ENCODE results near the gene CCNI2.

Gene CCNI2

GRCh38 chr5:132746954-132747615 lies at the start of gene CCNI2:
Gene CCNI2 (plus strand): TSS chr5:132747426. CDS start chr5:132747496, 70 bp downstream.
- TF ChIP-seq CTCF (IDR thresholded peaks at IDR 0.05; ENCODE audit: control insufficient read depth, insufficient read depth, low read depth, low read length, missing control alignments): peak; percentile 32
- no peak for DNase-seq (ENCODE audit: low read depth)
- peak within 1 kb of the TSS; percentile 38 for H3K4me3 ChIP-seq (ENCODE audit: control insufficient read depth, low read depth, low read length)

GRCh38 chr5:132704875-132705274 lies 42.4 kb upstream of the CCNI2 start:
- H3K4me3 ChIP-seq (ENCODE audit: control insufficient read depth, low read depth, low read length): no peak overlapping the region
- no peak for TF ChIP-seq CTCF (IDR thresholded peaks at IDR 0.05; ENCODE audit: control insufficient read depth, insufficient read depth, low read depth, low read length, missing control alignments)
- no peak for DNase-seq (ENCODE audit: low read depth)

- H3K4me3 ChIP-seq (ENCODE audit: control insufficient read depth, low read depth, low read length): no peak overlapping the region
- no peak for DNase-seq (ENCODE audit: low read depth)
- TF ChIP-seq CTCF (IDR thresholded peaks at IDR 0.05; ENCODE audit: control insufficient read depth, insufficient read depth, low read depth, low read length, missing control alignments): no peak
Measured at GRCh38 chr5:132708645-132709044, 38.6 kb upstream of the CCNI2 start.

GRCh38 chr5:132714456-132715307 lies 32.5 kb upstream of the CCNI2 start:
- peak; percentile 25 for TF ChIP-seq CTCF (IDR thresholded peaks at IDR 0.05; ENCODE audit: control insufficient read depth, insufficient read depth, low read depth, low read length, missing control alignments)
- no peak for DNase-seq (ENCODE audit: low read depth)
- H3K4me3 ChIP-seq (ENCODE audit: control insufficient read depth, low read depth, low read length): no peak overlapping the region

GRCh38 chr5:132718544-132719312 lies 28.5 kb upstream of the CCNI2 start:
- no peak overlapping the region for H3K4me3 ChIP-seq (ENCODE audit: control insufficient read depth, low read depth, low read length)
- TF ChIP-seq CTCF (IDR thresholded peaks at IDR 0.05; ENCODE audit: control insufficient read depth, insufficient read depth, low read depth, low read length, missing control alignments): no peak
- DNase-seq (ENCODE audit: low read depth): no peak

GRCh38 chr5:132725745-132726144 lies 21.5 kb upstream of the CCNI2 start:
- DNase-seq (ENCODE audit: low read depth): no peak
- no peak overlapping the region for H3K4me3 ChIP-seq (ENCODE audit: control insufficient read depth, low read depth, low read length)
- no peak for TF ChIP-seq CTCF (IDR thresholded peaks at IDR 0.05; ENCODE audit: control insufficient read depth, insufficient read depth, low read depth, low read length, missing control alignments)
